K562 (cell line): Measurements from ENCODE around the gene REXO2. TPM values are rescaled to one million over a fixed set of nuclear protein-coding genes. Genes with fewer than 3 reads are reported as not detected.
A peak's percentile ranks its signal among the peaks of the same experiment; 100 is the strongest.

Experiments
- BRD4 ChIP-seq: fragments of 200-600 bp; sonication (generic); IDR thresholded peaks from 2 replicates; pipeline ENCODE4 v1.6.1; 2017; ENCODE audit warnings: inconsistent platforms
- CREBBP ChIP-seq: IDR thresholded peaks from one replicate; pipeline ENCODE4 v1.6.1; 2012; ENCODE audit warnings: low read depth, mild to moderate bottlenecking, control low read depth, inconsistent platforms, low read length
- HMG20B ChIP-seq: fragments of 250-450 bp; sonication (Bioruptor Pico); IDR thresholded peaks from 2 replicates; pipeline ENCODE4 v1.5.0; 2021; ENCODE audit warnings: mild to moderate bottlenecking
- HNRNPLL ChIP-seq: fragments of 200-400 bp; formaldehyde crosslinking; IDR thresholded peaks from 2 replicates; pipeline ENCODE4 v1.6.1; 2017; ENCODE audit warnings: low read length, low read depth, mild to moderate bottlenecking; ENCODE audit not compliant: poor library complexity, severe bottlenecking
- NFIC ChIP-seq: fragments of 450-650 bp; IDR thresholded peaks from 2 replicates; pipeline ENCODE4 v1.6.1; 2017; ENCODE audit warnings: mild to moderate bottlenecking, inconsistent platforms
- PHB ChIP-seq: fragments of 250-450 bp; sonication (Bioruptor Pico); IDR thresholded peaks from 2 replicates; pipeline ENCODE4 v1.5.0; 2021
- RBM22 ChIP-seq: fragments of 200-400 bp; formaldehyde crosslinking; IDR thresholded peaks from 2 replicates; pipeline ENCODE4 v1.6.1; 2018; ENCODE audit warnings: low read length, low read depth; ENCODE audit not compliant: poor library complexity, severe bottlenecking
- XRCC4 ChIP-seq: IDR thresholded peaks from one replicate; pipeline ENCODE4 v1.6.1; 2011; ENCODE audit not compliant: insufficient read depth, insufficient read length; ENCODE audit errors: extremely low read depth
- ZFP30 ChIP-seq: fragments of 250-450 bp; sonication (Bioruptor Pico); IDR thresholded peaks from 2 replicates; pipeline ENCODE4 v1.8.0; 2022; ENCODE audit warnings: moderate library complexity, mild to moderate bottlenecking, inconsistent platforms, borderline replicate concordance
- ZKSCAN1 ChIP-seq: fragments of 150-350 bp; IDR thresholded peaks from 2 replicates; pipeline ENCODE4 v1.6.1; 2016; ENCODE audit warnings: low read depth, low read length
- ZNF133 ChIP-seq: fragments of 250-450 bp; sonication (Bioruptor Pico); IDR thresholded peaks from 2 replicates; pipeline ENCODE4 v1.4.0; 2020; ENCODE audit warnings: mild to moderate bottlenecking
- ZNF184 ChIP-seq: sonication (generic); formaldehyde crosslinking; IDR thresholded peaks from 2 replicates; pipeline ENCODE4 v1.5.0; 2020; ENCODE audit warnings: missing genetic modification reagents
- ZNF224 ChIP-seq: sonication (generic); formaldehyde crosslinking; IDR thresholded peaks from 2 replicates; pipeline ENCODE4 v1.8.0; 2022; ENCODE audit warnings: mild to moderate bottlenecking, missing genetic modification reagents
- polyA plus RNA-seq, 8 experiments: library from polyadenylated mRNA; depleted of rRNA in 4 of 8; stranded (reverse) in 5 of 8; unstranded in 3 of 8; fragments of >200 nt; fragmentation: Nextera tagmentation in 2 of 8; fragmentation: Illumina TruSeq in 1 of 8; extraction: Ambion mirVana in 2 of 8; extraction: Trizol in 1 of 8; gene quantifications; 2 replicates each; pipeline versions ENCODE4 v1.2.1 to v1.2.3, GENCODE V29; 2011 to 2014; ENCODE audit warnings: inconsistent platforms in 1 of 8, missing spikeins in 1 of 8
- total RNA-seq, 7 experiments: library from RNA; depleted of rRNA in 6 of 7; stranded (reverse); fragments of >200 nt in 6 of 7; fragmentation: Illumina TruSeq in 2 of 7; extraction: Trizol in 2 of 7; gene quantifications; 2 replicates each; pipeline versions ENCODE4 v1.2.1 to v1.2.3, GENCODE V29; 2011 to 2021; ENCODE audit warnings: low replicate concordance in 1 of 7
- TF ChIP-seq, protein P1 (sequence below): fragments of 200-600 bp; sonication (generic); IDR thresholded peaks from one replicate; pipeline ENCODE4 v1.6.1; 2012; ENCODE audit warnings: mild to moderate bottlenecking, low read depth, low read length, inconsistent platforms
- TF ChIP-seq, protein P2 (sequence below): IDR thresholded peaks from 2 replicates; pipeline ENCODE4 v1.6.1; 2012; ENCODE audit warnings: low read depth, low read length, improper control_type of control experiment, borderline replicate concordance

Gene REXO2
- total and polyA plus RNA-seq, 9 of the 15 experiments (the other 6 are each of a cell fraction or from before 2014, with no cell fraction given) = 143 to 370 (median 193) TPM

DNA sequence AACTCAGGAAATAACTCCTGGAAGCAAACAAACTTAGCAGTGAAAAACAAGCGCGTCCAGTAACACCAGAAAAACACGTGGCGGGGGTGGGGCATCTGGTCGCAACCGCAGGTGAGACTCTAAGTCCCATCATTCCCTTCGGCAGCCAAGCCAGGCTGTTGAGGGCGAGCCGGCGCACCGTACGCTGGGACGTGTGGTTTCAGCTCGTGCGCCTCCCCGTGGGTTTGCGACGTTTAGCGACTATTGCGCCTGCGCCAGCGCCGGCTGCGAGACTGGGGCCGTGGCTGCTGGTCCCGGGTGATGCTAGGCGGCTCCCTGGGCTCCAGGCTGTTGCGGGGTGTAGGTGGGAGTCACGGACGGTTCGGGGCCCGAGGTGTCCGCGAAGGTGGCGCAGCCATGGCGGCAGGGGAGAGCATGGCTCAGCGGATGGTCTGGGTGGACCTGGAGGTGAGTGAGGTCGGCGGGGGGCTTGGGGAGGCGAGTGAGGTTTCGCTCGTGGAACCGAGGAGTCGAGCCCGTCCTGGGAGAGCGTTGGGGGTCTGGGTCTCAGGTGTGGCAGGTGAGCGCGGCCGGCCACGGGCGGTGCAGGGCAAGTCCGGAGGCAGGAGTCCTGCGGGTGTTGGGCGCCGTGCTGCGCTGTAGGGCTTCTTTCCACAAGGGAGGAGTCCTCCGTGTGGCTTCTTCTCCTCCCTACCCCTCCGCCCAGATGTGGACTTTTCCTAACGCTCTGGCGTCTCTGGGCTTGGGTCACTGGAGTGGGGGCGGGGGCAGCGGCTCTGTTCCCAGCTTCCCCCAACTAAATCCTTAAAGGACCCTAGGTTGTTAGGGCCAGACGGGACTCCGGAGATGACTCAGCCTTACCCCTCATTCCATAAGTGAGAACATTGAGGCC is at the start of gene REXO2 (continued):
- TF ChIP-seq, protein P1, sequence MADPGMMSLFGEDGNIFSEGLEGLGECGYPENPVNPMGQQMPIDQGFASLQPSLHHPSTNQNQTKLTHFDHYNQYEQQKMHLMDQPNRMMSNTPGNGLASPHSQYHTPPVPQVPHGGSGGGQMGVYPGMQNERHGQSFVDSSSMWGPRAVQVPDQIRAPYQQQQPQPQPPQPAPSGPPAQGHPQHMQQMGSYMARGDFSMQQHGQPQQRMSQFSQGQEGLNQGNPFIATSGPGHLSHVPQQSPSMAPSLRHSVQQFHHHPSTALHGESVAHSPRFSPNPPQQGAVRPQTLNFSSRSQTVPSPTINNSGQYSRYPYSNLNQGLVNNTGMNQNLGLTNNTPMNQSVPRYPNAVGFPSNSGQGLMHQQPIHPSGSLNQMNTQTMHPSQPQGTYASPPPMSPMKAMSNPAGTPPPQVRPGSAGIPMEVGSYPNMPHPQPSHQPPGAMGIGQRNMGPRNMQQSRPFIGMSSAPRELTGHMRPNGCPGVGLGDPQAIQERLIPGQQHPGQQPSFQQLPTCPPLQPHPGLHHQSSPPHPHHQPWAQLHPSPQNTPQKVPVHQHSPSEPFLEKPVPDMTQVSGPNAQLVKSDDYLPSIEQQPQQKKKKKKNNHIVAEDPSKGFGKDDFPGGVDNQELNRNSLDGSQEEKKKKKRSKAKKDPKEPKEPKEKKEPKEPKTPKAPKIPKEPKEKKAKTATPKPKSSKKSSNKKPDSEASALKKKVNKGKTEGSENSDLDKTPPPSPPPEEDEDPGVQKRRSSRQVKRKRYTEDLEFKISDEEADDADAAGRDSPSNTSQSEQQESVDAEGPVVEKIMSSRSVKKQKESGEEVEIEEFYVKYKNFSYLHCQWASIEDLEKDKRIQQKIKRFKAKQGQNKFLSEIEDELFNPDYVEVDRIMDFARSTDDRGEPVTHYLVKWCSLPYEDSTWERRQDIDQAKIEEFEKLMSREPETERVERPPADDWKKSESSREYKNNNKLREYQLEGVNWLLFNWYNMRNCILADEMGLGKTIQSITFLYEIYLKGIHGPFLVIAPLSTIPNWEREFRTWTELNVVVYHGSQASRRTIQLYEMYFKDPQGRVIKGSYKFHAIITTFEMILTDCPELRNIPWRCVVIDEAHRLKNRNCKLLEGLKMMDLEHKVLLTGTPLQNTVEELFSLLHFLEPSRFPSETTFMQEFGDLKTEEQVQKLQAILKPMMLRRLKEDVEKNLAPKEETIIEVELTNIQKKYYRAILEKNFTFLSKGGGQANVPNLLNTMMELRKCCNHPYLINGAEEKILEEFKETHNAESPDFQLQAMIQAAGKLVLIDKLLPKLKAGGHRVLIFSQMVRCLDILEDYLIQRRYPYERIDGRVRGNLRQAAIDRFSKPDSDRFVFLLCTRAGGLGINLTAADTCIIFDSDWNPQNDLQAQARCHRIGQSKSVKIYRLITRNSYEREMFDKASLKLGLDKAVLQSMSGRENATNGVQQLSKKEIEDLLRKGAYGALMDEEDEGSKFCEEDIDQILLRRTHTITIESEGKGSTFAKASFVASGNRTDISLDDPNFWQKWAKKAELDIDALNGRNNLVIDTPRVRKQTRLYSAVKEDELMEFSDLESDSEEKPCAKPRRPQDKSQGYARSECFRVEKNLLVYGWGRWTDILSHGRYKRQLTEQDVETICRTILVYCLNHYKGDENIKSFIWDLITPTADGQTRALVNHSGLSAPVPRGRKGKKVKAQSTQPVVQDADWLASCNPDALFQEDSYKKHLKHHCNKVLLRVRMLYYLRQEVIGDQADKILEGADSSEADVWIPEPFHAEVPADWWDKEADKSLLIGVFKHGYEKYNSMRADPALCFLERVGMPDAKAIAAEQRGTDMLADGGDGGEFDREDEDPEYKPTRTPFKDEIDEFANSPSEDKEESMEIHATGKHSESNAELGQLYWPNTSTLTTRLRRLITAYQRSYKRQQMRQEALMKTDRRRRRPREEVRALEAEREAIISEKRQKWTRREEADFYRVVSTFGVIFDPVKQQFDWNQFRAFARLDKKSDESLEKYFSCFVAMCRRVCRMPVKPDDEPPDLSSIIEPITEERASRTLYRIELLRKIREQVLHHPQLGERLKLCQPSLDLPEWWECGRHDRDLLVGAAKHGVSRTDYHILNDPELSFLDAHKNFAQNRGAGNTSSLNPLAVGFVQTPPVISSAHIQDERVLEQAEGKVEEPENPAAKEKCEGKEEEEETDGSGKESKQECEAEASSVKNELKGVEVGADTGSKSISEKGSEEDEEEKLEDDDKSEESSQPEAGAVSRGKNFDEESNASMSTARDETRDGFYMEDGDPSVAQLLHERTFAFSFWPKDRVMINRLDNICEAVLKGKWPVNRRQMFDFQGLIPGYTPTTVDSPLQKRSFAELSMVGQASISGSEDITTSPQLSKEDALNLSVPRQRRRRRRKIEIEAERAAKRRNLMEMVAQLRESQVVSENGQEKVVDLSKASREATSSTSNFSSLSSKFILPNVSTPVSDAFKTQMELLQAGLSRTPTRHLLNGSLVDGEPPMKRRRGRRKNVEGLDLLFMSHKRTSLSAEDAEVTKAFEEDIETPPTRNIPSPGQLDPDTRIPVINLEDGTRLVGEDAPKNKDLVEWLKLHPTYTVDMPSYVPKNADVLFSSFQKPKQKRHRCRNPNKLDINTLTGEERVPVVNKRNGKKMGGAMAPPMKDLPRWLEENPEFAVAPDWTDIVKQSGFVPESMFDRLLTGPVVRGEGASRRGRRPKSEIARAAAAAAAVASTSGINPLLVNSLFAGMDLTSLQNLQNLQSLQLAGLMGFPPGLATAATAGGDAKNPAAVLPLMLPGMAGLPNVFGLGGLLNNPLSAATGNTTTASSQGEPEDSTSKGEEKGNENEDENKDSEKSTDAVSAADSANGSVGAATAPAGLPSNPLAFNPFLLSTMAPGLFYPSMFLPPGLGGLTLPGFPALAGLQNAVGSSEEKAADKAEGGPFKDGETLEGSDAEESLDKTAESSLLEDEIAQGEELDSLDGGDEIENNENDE = no peak
- TF ChIP-seq RBM22 = peak; percentile 51
- TF ChIP-seq ZFP30 = no peak
- peak; percentile 82 for TF ChIP-seq HNRNPLL
- no peak for TF ChIP-seq PHB
- no peak for TF ChIP-seq CREBBP
- no peak for TF ChIP-seq ZNF133
- no peak for TF ChIP-seq XRCC4
- no peak for TF ChIP-seq ZNF184
- peak; percentile 14; the same call in 1 of the 2 replicates for TF ChIP-seq NFIC
- TF ChIP-seq ZNF224 (CRISPR knock-in tag) = no peak
- TF ChIP-seq HMG20B (CRISPR knock-in tag) = no peak
- TF ChIP-seq BRD4 = no peak
- no peak for TF ChIP-seq ZKSCAN1
- TF ChIP-seq, protein P2, sequence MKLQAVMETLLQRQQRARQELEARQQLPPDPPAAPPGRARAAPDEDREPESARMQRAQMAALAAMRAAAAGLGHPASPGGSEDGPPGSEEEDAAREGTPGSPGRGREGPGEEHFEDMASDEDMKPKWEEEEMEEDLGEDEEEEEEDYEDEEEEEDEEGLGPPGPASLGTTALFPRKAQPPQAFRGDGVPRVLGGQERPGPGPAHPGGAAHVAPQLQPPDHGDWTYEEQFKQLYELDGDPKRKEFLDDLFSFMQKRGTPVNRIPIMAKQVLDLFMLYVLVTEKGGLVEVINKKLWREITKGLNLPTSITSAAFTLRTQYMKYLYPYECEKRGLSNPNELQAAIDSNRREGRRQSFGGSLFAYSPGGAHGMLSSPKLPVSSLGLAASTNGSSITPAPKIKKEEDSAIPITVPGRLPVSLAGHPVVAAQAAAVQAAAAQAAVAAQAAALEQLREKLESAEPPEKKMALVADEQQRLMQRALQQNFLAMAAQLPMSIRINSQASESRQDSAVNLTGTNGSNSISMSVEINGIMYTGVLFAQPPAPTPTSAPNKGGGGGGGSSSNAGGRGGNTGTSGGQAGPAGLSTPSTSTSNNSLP = no peak
